Measurements from ENCODE around the gene CXorf58. TPM values are rescaled to one million over a fixed set of nuclear protein-coding genes. Genes with fewer than 3 reads are reported as not detected.

The CXorf58 gene
- polyA plus RNA-seq, 2 donors = 0.02 to 0.06 TPM

- no peaks in the 10 kb centered on the region for H3K36me3 ChIP-seq (ENCODE audit: control insufficient read depth in 2 of 2, insufficient read depth in 2 of 2, low read length in 1 of 2)
- no peaks in the 10 kb centered on the region for H3K9me3 ChIP-seq (ENCODE audit: control insufficient read depth in 2 of 2, insufficient read depth in 1 of 2, low read depth in 1 of 2, low read length in 1 of 2)
- no peaks in the 10 kb centered on the region for H3K27me3 ChIP-seq (ENCODE audit: control insufficient read depth in 1 of 2, insufficient read depth in 2 of 2, low read length in 2 of 2)
- no peaks in the 10 kb centered on the region for H3K4me1 ChIP-seq (ENCODE audit: control insufficient read depth in 2 of 2, insufficient read depth in 2 of 2, low read length in 1 of 2)
- 44 to 58% methylated on average over 5 of the region's 5 CpGs for WGBS, 2 donors
- no peak overlapping the region for H3K4me3 ChIP-seq (ENCODE audit: low read depth in 1 of 2, low read length in 2 of 2)
- H3K27ac ChIP-seq (ENCODE audit: low read depth in 2 of 2, low read length in 1 of 2) = no peak overlapping the region
These were observed 72.2 kb downstream of the CXorf58 start for GRCh38 chrX:23980011-23980441.

GRCh38 chrX:23981222-23981621 lies 73.4 kb downstream of the CXorf58 start:
- Histone ChIP-seq H3K4me1 (ENCODE audit: control insufficient read depth in 2 of 2, insufficient read depth in 2 of 2, low read length in 1 of 2) (no peaks in the 10 kb centered on the region), H3K36me3 (ENCODE audit: control insufficient read depth in 2 of 2, insufficient read depth in 2 of 2, low read length in 1 of 2) (no peaks in the 10 kb centered on the region), H3K4me3 (ENCODE audit: low read depth in 1 of 2, low read length in 2 of 2) (no peak overlapping the region), H3K9me3 (ENCODE audit: control insufficient read depth in 2 of 2, insufficient read depth in 1 of 2, low read depth in 1 of 2, low read length in 1 of 2) (no peaks in the 10 kb centered on the region), H3K27ac (ENCODE audit: low read depth in 2 of 2, low read length in 1 of 2) (no peak overlapping the region), H3K27me3 (ENCODE audit: control insufficient read depth in 1 of 2, insufficient read depth in 2 of 2, low read length in 2 of 2) (no peaks in the 10 kb centered on the region)
- 63 to 67% methylated on average over 4 of the region's 4 CpGs for WGBS, 2 donors

GRCh38 chrX:23981711-23982110 lies 73.9 kb downstream of the CXorf58 start:
- no peaks in the 10 kb centered on the region for H3K27me3 ChIP-seq (ENCODE audit: control insufficient read depth in 1 of 2, insufficient read depth in 2 of 2, low read length in 2 of 2)
- H3K4me3 ChIP-seq (ENCODE audit: low read depth in 1 of 2, low read length in 2 of 2) = no peak overlapping the region
- H3K27ac ChIP-seq (ENCODE audit: low read depth in 2 of 2, low read length in 1 of 2) = no peak overlapping the region
- WGBS, 2 donors = 77 to 90% methylated on average over 2 of the region's 2 CpGs
- H3K36me3 ChIP-seq (ENCODE audit: control insufficient read depth in 2 of 2, insufficient read depth in 2 of 2, low read length in 1 of 2) = no peaks in the 10 kb centered on the region
- H3K9me3 ChIP-seq (ENCODE audit: control insufficient read depth in 2 of 2, insufficient read depth in 1 of 2, low read depth in 1 of 2, low read length in 1 of 2) = no peaks in the 10 kb centered on the region
- H3K4me1 ChIP-seq (ENCODE audit: control insufficient read depth in 2 of 2, insufficient read depth in 2 of 2, low read length in 1 of 2) = no peaks in the 10 kb centered on the region

- no peaks in the 10 kb centered on the region for H3K27me3 ChIP-seq (ENCODE audit: control insufficient read depth in 1 of 2, insufficient read depth in 2 of 2, low read length in 2 of 2)
- no peak overlapping the region for H3K4me3 ChIP-seq (ENCODE audit: low read depth in 1 of 2, low read length in 2 of 2)
- no peaks in the 10 kb centered on the region for H3K4me1 ChIP-seq (ENCODE audit: control insufficient read depth in 2 of 2, insufficient read depth in 2 of 2, low read length in 1 of 2)
- peaks cover 0 to 1% of the 10 kb centered on the region in 2 donors for H3K36me3 ChIP-seq (ENCODE audit: control insufficient read depth in 2 of 2, insufficient read depth in 2 of 2, low read length in 1 of 2)
- 74 to 79% methylated on average over 1 of the region's 1 CpG for WGBS, 2 donors
- H3K9me3 ChIP-seq (ENCODE audit: control insufficient read depth in 2 of 2, insufficient read depth in 1 of 2, low read depth in 1 of 2, low read length in 1 of 2) = no peaks in the 10 kb centered on the region
- no peak overlapping the region for H3K27ac ChIP-seq (ENCODE audit: low read depth in 2 of 2, low read length in 1 of 2)
These were observed 75.1 kb downstream of the CXorf58 start for GRCh38 chrX:23982891-23983290.

Other genes starting within 250 kb of the CXorf58 start
- 10 to 100 TPM; 18.7 to 70.4 TPM for gene PRDX4, start 240.5 kb upstream of the CXorf58 start, polyA plus RNA-seq
- gene ACOT9, start 164.7 kb upstream of the CXorf58 start, polyA plus RNA-seq = 10 to 100 TPM; 10.3 to 11.6 TPM
- 100 to 1,000 TPM; 250 to 644 TPM for gene SAT1, start 124.8 kb upstream of the CXorf58 start, polyA plus RNA-seq
- 10 to 100 TPM; 12.7 to 15.8 TPM for gene APOO, start 68 bp upstream of the CXorf58 start, polyA plus RNA-seq
- gene KLHL15, start 119.2 kb downstream of the CXorf58 start, polyA plus RNA-seq = 1 to 10 TPM in 1 of 2 donors, under 1 TPM in 1; 0.84 to 1.9 TPM
- 10 to 100 TPM; 30.4 to 57.3 TPM for gene EIF2S3, start 146.9 kb downstream of the CXorf58 start, polyA plus RNA-seq
- 1 to 10 TPM; 4.0 to 5.2 TPM for gene ZFX, start 241.7 kb downstream of the CXorf58 start, polyA plus RNA-seq

Measured in esophagus (tissue), 2 donors.